Activated T-cell treated with anti-CD3 and anti-CD28 coated beads, Interleukin-2, amount 50 U/mL, for 4 hours (primary cell): ENCODE results near the gene GSTO1. TPM values are rescaled to one million over a fixed set of nuclear protein-coding genes. Genes with fewer than 3 reads are reported as not detected.

Source experiments
- ATAC-seq, 2 donors: fragments of 200-7000 bp; cut with Tn5 transposase; one replicate each; pipeline ENCODE4 v1.10.0; 2021
- DNase-seq: peaks from one replicate; pipeline ENCODE4 v3.0.0-alpha.2; 2020
- H3K27me3 Mint-ChIP-seq: one replicate; pipeline ENCODE4 v1.8.0; 2021; ENCODE audit warnings: low read depth, mixed read lengths
- H3K36me3 Mint-ChIP-seq: one replicate; pipeline ENCODE4 v1.8.0; 2022; ENCODE audit warnings: mixed read lengths; ENCODE audit not compliant: insufficient read depth
- H3K4me1 Mint-ChIP-seq: one replicate; pipeline ENCODE4 v1.8.0; 2021; ENCODE audit warnings: low read depth, mixed read lengths
- H3K4me3 Mint-ChIP-seq: one replicate; pipeline ENCODE4 v1.8.0; 2021; ENCODE audit warnings: mild to moderate bottlenecking, moderate library complexity, mixed read lengths
- H3K9me3 Mint-ChIP-seq: one replicate; pipeline ENCODE4 v1.8.0; 2021; ENCODE audit warnings: mixed read lengths
- total RNA-seq, 3 donors: library from RNA; stranded (reverse); gene quantifications; one replicate each; pipeline ENCODE4 v1.2.1, GENCODE V29; 2021

Gene GSTO1
- total RNA-seq, 3 donors from 2014 or later: 74.8 to 115 (median 94.5) TPM

DNA sequence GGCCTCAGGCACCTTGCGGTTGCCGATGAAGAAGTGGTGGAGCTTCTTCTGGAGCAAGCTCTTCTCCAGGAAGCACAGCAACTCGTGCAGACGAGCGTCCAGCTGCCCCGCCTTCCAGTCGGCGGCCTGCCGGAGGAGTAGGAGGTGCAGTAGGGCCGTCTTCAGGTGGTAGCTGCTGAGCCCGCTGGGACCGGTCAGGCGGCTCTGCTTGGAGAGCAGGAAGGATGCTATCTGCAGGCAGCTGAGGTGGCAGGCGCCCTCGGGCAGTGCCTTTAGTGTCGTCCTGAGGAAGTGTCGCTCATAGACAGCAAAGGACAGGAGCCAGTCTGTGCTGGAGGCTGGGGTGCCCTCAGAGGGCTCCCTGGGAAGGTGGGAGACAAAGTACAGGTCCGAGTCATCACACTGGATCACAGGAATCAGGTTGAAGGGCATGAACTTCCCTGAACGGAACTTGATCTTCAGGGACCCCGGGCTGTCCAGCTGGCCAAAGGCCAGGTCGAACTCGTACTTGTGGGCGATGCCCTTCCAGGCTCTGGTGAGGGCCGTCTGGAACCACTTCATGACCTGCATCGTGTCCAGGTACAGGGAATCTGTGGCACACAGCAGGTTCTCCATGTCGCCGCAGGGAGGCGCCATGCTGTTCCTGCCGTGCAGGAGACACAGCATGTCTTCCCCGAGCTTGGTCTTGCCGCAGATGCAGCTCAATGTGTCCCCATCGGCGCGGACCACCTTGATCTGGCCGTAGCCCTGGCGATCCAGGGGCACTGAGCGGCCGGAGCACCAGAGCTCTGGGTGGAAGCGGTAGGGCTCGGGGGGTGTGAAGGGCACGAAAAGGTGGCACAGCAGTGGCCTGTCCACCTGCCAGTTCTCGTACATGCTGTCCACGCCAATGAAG, 60.1 kb downstream of the GSTO1 start:
- Mint-ChIP-seq H3K4me1 (peaks cover 40% of the 10 kb centered on the region), H3K4me3 (no peak overlapping the region), H3K9me3 (no peaks in the 10 kb centered on the region), H3K27me3 (no peaks in the 10 kb centered on the region), H3K36me3 (peaks cover 20% of the 10 kb centered on the region)
- ATAC-seq: no peak
- DNase-seq: no peak

DNA sequence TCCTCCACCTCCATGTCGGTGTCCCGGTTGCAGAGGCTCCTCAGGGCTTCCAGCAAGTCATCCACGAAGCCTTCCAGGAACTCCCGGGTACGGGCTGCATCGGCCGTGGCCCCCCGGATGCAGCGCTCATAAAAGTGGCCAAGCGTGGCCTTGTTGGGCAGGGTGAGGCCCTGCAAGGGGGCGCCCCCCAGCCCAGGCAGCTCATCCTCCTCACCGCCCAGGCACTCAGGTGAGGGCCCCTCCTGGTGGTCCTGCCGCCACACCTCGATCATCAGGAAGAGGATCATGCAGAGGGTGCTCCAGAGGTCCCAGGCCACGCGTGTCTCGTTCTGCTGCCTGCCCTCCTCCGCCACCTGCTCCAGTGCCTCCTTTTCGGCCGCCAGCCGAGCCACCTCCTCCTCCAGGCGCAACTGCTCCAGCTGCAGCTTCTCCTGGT, 60.8 kb downstream of the GSTO1 start:
- ATAC-seq: no peak
- H3K27me3 Mint-ChIP-seq: no peaks in the 10 kb centered on the region

DNA sequence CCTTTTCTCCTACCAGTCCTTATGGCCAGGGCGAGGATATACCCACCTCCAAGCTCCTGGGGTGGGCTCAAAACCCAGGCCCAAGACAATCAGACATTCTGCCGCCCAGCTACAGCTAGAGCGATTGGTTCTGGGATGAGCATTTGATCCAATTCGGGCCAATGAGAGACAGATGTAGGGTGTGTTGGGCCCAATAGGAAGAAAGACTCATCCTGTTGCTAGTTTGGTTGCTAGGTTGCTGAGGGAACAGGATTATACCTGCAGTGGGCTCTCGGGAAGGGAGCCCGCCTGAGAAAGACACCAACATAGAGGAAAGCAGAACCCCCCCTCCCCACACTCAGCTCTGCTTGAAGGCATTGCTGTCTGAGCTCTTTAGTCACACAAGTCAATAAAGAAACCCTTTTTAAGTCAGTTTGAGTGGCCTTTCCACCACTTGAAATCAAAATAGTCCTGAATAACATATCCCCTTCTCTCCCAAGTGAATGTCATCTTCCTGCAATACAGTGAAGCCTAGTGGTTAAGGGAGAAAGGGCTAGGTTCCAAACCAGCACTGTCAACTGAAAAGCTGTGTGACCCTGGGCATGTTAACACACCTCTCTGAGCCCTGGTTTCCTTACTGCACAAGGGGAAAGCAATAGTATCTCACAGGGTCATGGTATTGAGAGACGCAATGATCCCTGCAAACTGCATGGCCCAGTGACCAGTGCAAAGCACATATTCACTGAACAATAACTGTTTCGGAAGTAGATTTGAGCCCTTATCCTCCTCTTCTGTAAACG, 61.8 kb downstream of the GSTO1 start:
- Mint-ChIP-seq H3K4me3 (no peak overlapping the region), H3K9me3 (no peaks in the 10 kb centered on the region), H3K36me3 (peaks cover 15% of the 10 kb centered on the region), H3K27me3 (no peaks in the 10 kb centered on the region), H3K4me1 (peaks cover 44% of the 10 kb centered on the region)
- ATAC-seq: no peak
- DNase-seq: no peak

More for the DNA sequence above, 60.8 kb downstream of the GSTO1 start:
- no peak overlapping the region for H3K4me3 Mint-ChIP-seq
- no peak for DNase-seq
- peaks cover 15% of the 10 kb centered on the region for H3K36me3 Mint-ChIP-seq
- no peaks in the 10 kb centered on the region for H3K9me3 Mint-ChIP-seq
- H3K4me1 Mint-ChIP-seq: peaks cover 41% of the 10 kb centered on the region

Other genes starting within 250 kb of the GSTO1 start
- under 1 TPM in 1 of 3 donors, not detected in 2; 0.23 TPM for gene COL17A1, start 169.0 kb upstream of the GSTO1 start, total RNA-seq
- gene SFR1, start 132.7 kb upstream of the GSTO1 start, total RNA-seq: 10 to 100 TPM in 2 of 3 donors, 1 to 10 TPM in 1; 9.4 to 12.3 (median 11.9) TPM
- gene CFAP43, start 22.5 kb upstream of the GSTO1 start, total RNA-seq: under 1 TPM in 1 of 3 donors, not detected in 2; 0.20 TPM
- gene GSTO2, start 14.3 kb downstream of the GSTO1 start, total RNA-seq: 1 to 10 TPM in 1 of 3 donors, under 1 TPM in 2; 0.33 to 1.1 (median 0.73) TPM
- gene ITPRIP, start 83.6 kb downstream of the GSTO1 start, total RNA-seq: 10 to 100 TPM; 18.1 to 21.9 (median 19.5) TPM
- gene CFAP58, start 98.9 kb downstream of the GSTO1 start, total RNA-seq: not detected